HG02840 (cell line): Measurements from ENCODE around the gene LMTK3.
A peak's percentile ranks its signal among the peaks of the same experiment; 100 is the strongest.

ENCODE experiments used
- ATAC-seq: cut with Tn5 transposase; IDR thresholded peaks from one replicate; pipeline ENCODE4 v1.9.1; 2021; ENCODE audit warnings: mild to moderate bottlenecking, moderate library complexity, moderate number of reproducible peaks; ENCODE audit not compliant: unreplicated experiment, low FRiP score

The LMTK3 gene

DNA sequence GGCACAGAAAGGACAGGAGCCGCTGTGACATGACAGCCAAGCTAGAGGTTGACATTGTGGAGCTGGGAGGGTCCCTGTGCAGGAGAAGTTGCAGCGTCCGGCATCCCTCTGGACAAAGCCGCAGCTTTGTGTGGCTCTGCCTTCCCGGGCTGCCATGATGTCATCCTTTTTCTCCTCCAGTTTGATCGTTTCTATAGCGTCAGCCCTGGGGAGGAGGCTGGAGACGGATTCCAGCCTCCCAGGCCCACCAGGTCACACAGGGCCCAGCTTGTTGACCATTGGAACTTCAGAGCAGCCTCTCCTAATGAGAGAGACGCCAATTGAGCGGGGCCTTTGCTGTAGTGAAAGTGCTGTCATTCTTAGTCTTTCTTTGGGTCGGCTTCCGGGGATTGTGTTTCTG lies 60.0 kb downstream of the LMTK3 start:
- no peak for ATAC-seq

DNA sequence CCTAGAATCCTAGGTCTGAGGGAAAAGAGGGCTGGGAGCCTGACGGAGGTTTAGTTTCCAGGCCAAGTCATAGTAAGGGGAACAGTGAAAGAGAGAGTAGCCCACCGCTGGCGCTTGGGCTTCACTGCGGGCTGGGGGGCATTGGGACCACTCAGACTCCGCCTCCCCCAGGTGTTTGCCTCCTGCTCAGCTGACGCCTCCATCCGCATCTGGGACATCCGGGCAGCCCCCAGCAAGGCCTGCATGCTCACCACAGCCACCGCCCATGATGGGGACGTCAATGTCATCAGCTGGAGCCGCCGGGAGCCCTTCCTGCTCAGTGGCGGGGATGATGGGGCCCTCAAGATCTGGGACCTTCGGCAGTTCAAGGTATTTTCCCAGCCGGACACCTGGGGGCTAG lies 60.8 kb downstream of the LMTK3 start:
- ATAC-seq: no peak

DNA sequence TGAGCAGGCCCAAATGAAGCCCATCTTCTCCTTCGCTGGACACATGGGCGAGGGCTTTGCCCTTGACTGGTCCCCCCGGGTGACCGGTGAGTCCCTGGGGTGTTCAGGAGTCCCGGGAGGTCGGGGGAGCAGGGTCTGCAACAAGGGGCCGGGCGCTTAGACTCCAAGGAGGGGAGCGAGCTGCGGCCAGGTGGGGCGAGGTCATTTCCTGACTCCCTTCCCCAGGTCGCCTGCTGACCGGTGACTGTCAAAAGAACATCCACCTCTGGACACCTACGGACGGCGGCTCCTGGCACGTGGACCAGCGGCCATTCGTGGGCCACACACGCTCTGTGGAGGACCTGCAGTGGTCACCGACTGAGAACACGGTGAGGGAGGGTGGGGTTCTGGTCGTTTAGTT lies 61.2 kb downstream of the LMTK3 start:
- no peak for ATAC-seq

DNA sequence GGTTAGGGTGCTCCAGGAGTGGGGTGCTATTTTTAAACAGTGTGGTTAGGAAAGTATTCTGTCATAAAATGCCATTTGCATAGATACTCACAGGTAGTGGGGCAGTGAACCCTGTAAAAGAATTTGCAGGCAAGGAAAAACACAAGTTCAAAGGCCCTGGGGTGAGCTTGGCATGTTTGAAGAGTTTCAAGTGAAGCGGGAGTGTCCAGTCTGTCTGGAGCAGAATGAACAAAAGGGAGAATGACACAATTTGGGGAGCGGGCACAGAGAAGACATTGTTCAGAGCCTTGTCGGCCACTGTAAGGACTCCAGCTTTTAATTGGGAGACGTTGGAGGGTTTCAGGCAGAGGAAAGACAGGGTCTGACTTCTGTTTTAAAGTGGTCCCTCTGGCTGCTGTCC lies 63.1 kb downstream of the LMTK3 start:
- no peak for ATAC-seq

DNA sequence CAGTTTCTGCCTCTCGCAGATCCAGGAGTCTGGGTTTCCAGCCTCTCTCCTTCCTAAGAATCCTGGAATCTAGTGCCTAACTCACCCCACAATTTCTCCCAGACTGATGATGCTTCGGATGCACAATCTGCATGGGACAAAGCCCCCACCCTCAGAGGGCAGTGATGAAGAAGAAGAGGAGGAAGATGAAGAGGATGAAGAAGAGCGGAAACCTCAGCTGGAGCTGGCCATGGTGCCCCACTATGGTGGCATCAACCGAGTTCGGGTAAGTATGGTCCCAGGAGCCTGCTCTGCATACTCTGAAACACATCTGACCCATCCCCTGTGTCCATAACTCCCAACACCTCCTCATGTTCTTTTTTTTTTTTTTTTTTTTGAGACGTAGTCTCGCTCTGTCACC lies 65.1 kb downstream of the LMTK3 start:
- ATAC-seq: no peak

DNA sequence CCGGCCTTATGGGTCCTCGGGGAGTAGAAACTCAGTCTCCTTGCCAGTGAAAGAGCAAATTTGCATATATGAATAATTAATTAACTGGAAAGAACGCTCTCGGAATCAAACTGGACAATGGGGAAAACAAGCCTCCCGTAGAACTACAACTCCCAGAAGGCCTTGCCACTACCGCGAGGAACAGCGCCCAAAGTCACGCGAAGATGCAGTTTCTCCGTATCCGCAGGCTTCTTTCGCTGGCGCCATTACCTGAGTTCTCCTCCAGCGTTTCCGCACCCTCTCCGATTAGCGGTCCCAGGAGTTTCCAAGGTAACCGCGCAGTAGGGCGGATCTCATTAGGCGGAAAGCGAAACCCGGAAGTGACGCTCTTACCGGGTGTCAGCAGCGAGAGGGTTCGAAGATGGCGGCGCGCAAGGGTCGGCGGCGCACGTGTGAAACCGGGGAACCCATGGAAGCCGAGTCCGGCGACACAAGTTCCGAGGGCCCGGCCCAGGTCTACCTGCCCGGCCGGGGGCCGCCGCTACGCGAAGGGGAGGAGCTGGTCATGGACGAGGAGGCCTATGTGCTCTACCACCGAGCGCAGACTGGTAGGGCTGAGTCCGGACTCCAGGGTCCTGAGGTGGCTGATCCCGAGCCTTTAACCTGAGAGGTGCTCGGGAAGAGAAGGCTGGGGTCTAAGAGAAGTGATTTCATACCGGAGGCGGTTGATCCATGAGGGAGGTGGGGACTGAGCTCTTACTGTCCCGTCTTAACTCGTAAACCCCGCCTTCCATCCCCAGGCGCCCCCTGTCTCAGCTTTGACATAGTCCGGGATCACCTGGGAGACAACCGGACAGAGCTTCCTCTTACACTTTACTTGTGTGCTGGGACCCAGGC lies 65.8 kb downstream of the LMTK3 start, which contains the start of gene GRWD1:
Gene GRWD1, plus strand, starts transcription at position 378 of the 876 bp plus-strand sequence. Its CDS starts 23 bp downstream, at position 401.
- ATAC-seq: peak; percentile 88

GRCh38 chr19:48445256-48445605 lies 66.4 kb downstream of the LMTK3 start:
- no peak for ATAC-seq

- ATAC-seq: no peak
These were observed 66.8 kb downstream of the LMTK3 start for GRCh38 chr19:48444936-48445200.

DNA sequence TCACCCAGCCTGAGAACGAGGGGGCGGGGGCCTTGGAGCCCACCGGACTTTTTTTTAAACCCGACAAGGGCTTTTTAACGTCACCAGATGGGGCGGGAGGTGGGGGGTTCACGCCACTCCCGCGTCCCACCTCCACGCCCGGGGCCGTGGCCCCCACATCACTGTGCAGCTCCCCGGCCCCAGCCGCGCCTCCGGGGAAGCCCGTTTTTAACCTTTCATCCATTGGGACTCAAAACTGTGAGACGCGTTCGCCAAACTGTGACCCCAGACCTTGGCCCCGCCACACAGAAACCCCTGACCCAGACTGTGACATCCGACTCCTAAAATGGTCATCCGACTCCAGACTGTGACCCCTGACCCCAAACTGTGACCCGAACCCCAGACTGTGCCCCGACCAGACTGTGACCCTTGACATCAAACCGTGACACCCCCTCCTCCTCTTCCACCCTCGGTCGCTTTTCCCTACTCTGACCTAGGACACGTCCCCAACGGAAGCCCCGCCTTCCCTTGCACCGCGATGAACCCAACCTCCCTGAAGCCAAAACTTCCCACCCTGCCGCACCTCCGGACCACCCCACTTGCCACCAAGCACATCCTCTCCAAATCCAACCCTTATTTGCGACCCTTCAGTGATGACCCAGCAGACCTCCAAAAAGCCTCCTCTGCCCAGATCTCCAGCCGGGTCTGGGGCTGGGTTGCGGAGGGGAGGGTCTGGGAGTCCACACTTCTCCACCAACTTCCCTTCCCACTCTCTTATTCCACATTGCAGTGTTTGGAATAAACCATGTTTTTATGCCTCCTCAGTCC lies 67.3 kb downstream of the LMTK3 start:
- ATAC-seq: no peak

DNA sequence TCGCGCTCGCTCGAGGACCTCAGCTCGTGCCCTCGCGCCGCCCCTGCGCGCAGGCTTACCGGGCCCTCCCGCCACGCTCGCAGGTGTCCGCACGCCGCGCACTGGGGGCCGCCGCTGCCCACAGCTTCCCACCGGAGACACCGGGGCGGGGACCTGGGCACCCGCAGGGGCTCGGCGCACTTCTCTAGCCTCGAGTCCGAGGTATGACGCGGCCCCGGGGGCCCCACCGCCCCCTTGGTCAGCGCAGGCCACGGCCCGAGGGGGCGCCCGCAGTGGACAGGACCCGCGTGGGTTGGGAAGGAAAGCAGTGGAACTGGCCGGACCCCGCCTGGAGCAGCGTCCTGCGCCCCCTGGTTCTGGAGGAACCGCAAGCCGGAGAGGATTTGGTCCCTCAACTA lies 67.9 kb downstream of the LMTK3 start:
- ATAC-seq: no peak

DNA sequence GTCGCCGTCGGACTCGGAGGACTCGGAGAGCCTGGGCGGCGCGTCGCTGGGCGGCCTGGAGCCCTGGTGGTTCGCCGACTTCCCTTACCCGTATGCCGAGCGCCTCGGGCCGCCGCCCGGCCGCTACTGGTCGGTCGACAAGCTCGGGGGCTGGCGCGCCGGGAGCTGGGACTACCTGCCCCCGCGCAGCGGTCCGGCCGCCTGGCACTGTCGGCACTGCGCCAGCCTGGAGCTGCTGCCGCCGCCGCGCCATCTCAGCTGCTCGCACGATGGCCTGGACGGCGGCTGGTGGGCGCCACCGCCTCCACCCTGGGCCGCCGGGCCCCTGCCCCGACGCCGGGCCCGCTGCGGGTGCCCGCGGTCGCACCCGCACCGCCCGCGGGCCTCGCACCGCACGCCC lies 68.4 kb downstream of the LMTK3 start:
- ATAC-seq: no peak

DNA sequence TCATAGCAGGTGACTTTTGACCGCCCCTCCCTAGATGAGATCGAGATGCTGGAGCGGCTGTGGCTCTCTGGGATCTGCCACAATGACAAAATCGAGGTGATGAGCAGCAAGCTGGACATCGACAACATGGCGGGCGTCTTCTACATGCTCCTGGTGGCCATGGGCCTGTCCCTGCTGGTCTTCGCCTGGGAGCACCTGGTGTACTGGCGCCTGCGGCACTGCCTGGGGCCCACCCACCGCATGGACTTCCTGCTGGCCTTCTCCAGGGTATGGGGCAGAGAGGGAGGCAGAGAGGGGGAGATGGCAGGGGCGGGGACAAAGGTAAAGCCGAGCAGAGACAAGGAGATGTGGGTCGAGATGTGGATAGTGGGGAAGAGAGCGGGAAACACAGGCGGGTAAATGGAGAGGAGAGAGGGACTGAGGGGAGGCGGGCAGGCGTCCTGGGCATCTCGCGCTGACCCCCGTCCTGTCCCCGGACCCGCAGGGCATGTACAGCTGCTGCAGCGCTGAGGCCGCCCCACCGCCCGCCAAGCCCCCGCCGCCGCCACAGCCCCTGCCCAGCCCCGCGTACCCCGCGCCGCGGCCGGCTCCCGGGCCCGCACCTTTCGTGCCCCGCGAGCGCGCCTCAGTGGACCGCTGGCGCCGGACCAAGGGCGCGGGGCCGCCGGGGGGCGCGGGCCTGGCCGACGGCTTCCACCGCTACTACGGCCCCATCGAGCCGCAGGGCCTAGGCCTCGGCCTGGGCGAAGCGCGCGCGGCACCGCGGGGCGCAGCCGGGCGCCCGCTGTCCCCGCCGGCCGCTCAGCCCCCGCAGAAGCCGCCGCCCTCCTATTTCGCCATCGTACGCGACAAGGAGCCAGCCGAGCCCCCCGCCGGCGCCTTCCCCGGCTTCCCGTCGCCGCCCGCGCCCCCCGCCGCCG lies 69.3 kb downstream of the LMTK3 start:
- no peak for ATAC-seq

GRCh38 chr19:48441360-48442050 lies 70.1 kb downstream of the LMTK3 start:
- no peak for ATAC-seq

GRCh38 chr19:48436586-48436985 lies 75.0 kb downstream of the LMTK3 start:
- ATAC-seq: no peak
